ENCODE results near the gene KRTAP10-10.

GRCh38 chr21:44684483-44684882 lies 47.3 kb downstream of the KRTAP10-10 start:
- TF ChIP-seq CTCF (IDR thresholded peaks at IDR 0.05; ENCODE audit: borderline replicate concordance, extremely low read depth, low read length, poor library complexity, severe bottlenecking) (no peak), EZH2 (IDR thresholded peaks at IDR 0.05; ENCODE audit: borderline replicate concordance, low read depth, low read length, severe bottlenecking) (no peak)

All from DND-41 (cell line).